ENCODE measurements around the gene DHRS4L2. TPM values are rescaled to one million over a fixed set of nuclear protein-coding genes. Genes with fewer than 3 reads are reported as not detected.
"Not testable (repeated sequence)": the region's sequence is repeated elsewhere in the genome, so short reads cannot be mapped to it uniquely, and the experiment has no call there.

DHRS4L2 gene
- total RNA-seq, 1 experiment from 2014 or later = 15.3 TPM

- DNase-seq (ENCODE audit: low read depth) = no peak
- in situ Hi-C loops (cut with HindIII; ENCODE audit: low pct_unique_long_range_greater_than_20kb, low sequenced_read_pairs) = no loop called here
Observed at GRCh38 chr14:24040692-24041091, 52.0 kb downstream of the DHRS4L2 start.

GRCh38 chr14:24042746-24043145, 54.0 kb downstream of the DHRS4L2 start:
- DNase-seq (ENCODE audit: low read depth) = no peak
- in situ Hi-C loops (cut with HindIII; ENCODE audit: low pct_unique_long_range_greater_than_20kb, low sequenced_read_pairs) = no loop called here

- DNase-seq (ENCODE audit: low read depth); in situ Hi-C loops (cut with HindIII; ENCODE audit: low pct_unique_long_range_greater_than_20kb, low sequenced_read_pairs): not testable (repeated sequence)
Observed at GRCh38 chr14:24049002-24049401, 60.3 kb downstream of the DHRS4L2 start.

- in situ Hi-C loops (cut with HindIII; ENCODE audit: low pct_unique_long_range_greater_than_20kb, low sequenced_read_pairs) = not testable (repeated sequence)
Observed at GRCh38 chr14:24050753-24051152, 62.0 kb downstream of the DHRS4L2 start.

GRCh38 chr14:24051176-24051788, 62.6 kb downstream of the DHRS4L2 start:
- in situ Hi-C loops (cut with HindIII; ENCODE audit: low pct_unique_long_range_greater_than_20kb, low sequenced_read_pairs) = no loop called here

More at GRCh38 chr14:24050753-24051152, 62.0 kb downstream of the DHRS4L2 start:
- DNase-seq (ENCODE audit: low read depth) = not testable (repeated sequence)

GRCh38 chr14:24051789-24052655, 63.3 kb downstream of the DHRS4L2 start, which contains the start of gene CARMIL3:
Gene CARMIL3, plus strand, starts transcription at chr14:24052009. Its CDS starts 145 bp downstream, at chr14:24052154.
- peak; percentile 58 for DNase-seq (ENCODE audit: low read depth)
- in situ Hi-C loops (cut with HindIII; ENCODE audit: low pct_unique_long_range_greater_than_20kb, low sequenced_read_pairs) = no loop called here

More at GRCh38 chr14:24051176-24051788, 62.6 kb downstream of the DHRS4L2 start:
- DNase-seq (ENCODE audit: low read depth) = no peak

- in situ Hi-C loops (cut with HindIII; ENCODE audit: low pct_unique_long_range_greater_than_20kb, low sequenced_read_pairs) = no loop called here
- DNase-seq (ENCODE audit: low read depth) = no peak
Observed at GRCh38 chr14:24052656-24053547, 64.2 kb downstream of the DHRS4L2 start.

- in situ Hi-C loops (cut with HindIII; ENCODE audit: low pct_unique_long_range_greater_than_20kb, low sequenced_read_pairs) = no loop called here
- no peak for DNase-seq (ENCODE audit: low read depth)
Observed at GRCh38 chr14:24053548-24054323, 65.0 kb downstream of the DHRS4L2 start.

- in situ Hi-C loops (cut with HindIII; ENCODE audit: low pct_unique_long_range_greater_than_20kb, low sequenced_read_pairs) = no loop called here
- no peak for DNase-seq (ENCODE audit: low read depth)
Observed at GRCh38 chr14:24054324-24054641, 65.6 kb downstream of the DHRS4L2 start.

GRCh38 chr14:24054646-24055045, 65.9 kb downstream of the DHRS4L2 start:
- no peak for DNase-seq (ENCODE audit: low read depth)
- in situ Hi-C loops (cut with HindIII; ENCODE audit: low pct_unique_long_range_greater_than_20kb, low sequenced_read_pairs) = no loop called here

Other genes starting within 250 kb of the DHRS4L2 start
- gene DHRS4, start 35.2 kb upstream of the DHRS4L2 start, total RNA-seq (2014; rRNA removed; shearing (Covaris generic); ENCODE audit: low replicate concordance) = 50.0 and 62.4 TPM in 2 replicates
- gene CARMIL3, start 63.1 kb downstream of the DHRS4L2 start, total RNA-seq (2014; rRNA removed; shearing (Covaris generic); ENCODE audit: low replicate concordance) = 0.26 TPM in 1 of 2 replicates, not detected in the other
- gene CPNE6, start 82.6 kb downstream of the DHRS4L2 start, total RNA-seq (2014; rRNA removed; shearing (Covaris generic); ENCODE audit: low replicate concordance) = 0.07 TPM in 1 of 2 replicates, not detected in the other
- 19.5 and 54.7 TPM in 2 replicates for gene PCK2, start 105.4 kb downstream of the DHRS4L2 start, total RNA-seq (2014; rRNA removed; shearing (Covaris generic); ENCODE audit: low replicate concordance)
- 47.4 and 117 TPM in 2 replicates for gene DCAF11, start 125.8 kb downstream of the DHRS4L2 start, total RNA-seq (2014; rRNA removed; shearing (Covaris generic); ENCODE audit: low replicate concordance)
- gene NRL, start 126.0 kb downstream of the DHRS4L2 start, total RNA-seq (2014; rRNA removed; shearing (Covaris generic); ENCODE audit: low replicate concordance) = 1.8 TPM in 1 of 2 replicates, not detected in the other
- gene FITM1, start 141.7 kb downstream of the DHRS4L2 start, total RNA-seq (2014; rRNA removed; shearing (Covaris generic); ENCODE audit: low replicate concordance) = not detected in 2 replicates
- 77.8 and 123 TPM in 2 replicates for gene PSME1, start 147.3 kb downstream of the DHRS4L2 start, total RNA-seq (2014; rRNA removed; shearing (Covaris generic); ENCODE audit: low replicate concordance)
- gene EMC9, start 152.7 kb downstream of the DHRS4L2 start, total RNA-seq (2014; rRNA removed; shearing (Covaris generic); ENCODE audit: low replicate concordance) = 12.8 and 23.0 TPM in 2 replicates
- 191 and 202 TPM in 2 replicates for gene PSME2, start 157.7 kb downstream of the DHRS4L2 start, total RNA-seq (2014; rRNA removed; shearing (Covaris generic); ENCODE audit: low replicate concordance)
- 46.1 and 48.9 TPM in 2 replicates for gene RNF31, start 158.6 kb downstream of the DHRS4L2 start, total RNA-seq (2014; rRNA removed; shearing (Covaris generic); ENCODE audit: low replicate concordance)
- 29.9 and 36.1 TPM in 2 replicates for gene IRF9, start 172.3 kb downstream of the DHRS4L2 start, total RNA-seq (2014; rRNA removed; shearing (Covaris generic); ENCODE audit: low replicate concordance)
- not detected in 2 replicates for gene REC8, start 183.2 kb downstream of the DHRS4L2 start, total RNA-seq (2014; rRNA removed; shearing (Covaris generic); ENCODE audit: low replicate concordance)
- 25.7 and 32.7 TPM in 2 replicates for gene IPO4, start 199.9 kb downstream of the DHRS4L2 start, total RNA-seq (2014; rRNA removed; shearing (Covaris generic); ENCODE audit: low replicate concordance)
- 50.9 and 57.1 TPM in 2 replicates for gene TM9SF1, start 206.5 kb downstream of the DHRS4L2 start, total RNA-seq (2014; rRNA removed; shearing (Covaris generic); ENCODE audit: low replicate concordance)
- gene TSSK4, start 216.8 kb downstream of the DHRS4L2 start, total RNA-seq (2014; rRNA removed; shearing (Covaris generic); ENCODE audit: low replicate concordance) = not detected in 2 replicates
- 23.3 and 52.2 TPM in 2 replicates for gene CHMP4A, start 224.6 kb downstream of the DHRS4L2 start, total RNA-seq (2014; rRNA removed; shearing (Covaris generic); ENCODE audit: low replicate concordance)
- 19.8 and 23.5 TPM in 2 replicates for gene MDP1, start 227.1 kb downstream of the DHRS4L2 start, total RNA-seq (2014; rRNA removed; shearing (Covaris generic); ENCODE audit: low replicate concordance)
- gene NEDD8, start 243.4 kb downstream of the DHRS4L2 start, total RNA-seq (2014; rRNA removed; shearing (Covaris generic); ENCODE audit: low replicate concordance) = 129 and 160 TPM in 2 replicates
- 57.8 and 93.4 TPM in 2 replicates for gene GMPR2, start 244.0 kb downstream of the DHRS4L2 start, total RNA-seq (2014; rRNA removed; shearing (Covaris generic); ENCODE audit: low replicate concordance)